Non-pigmented ciliary epithelial cell (primary cell): Measurements from ENCODE around the gene ATP9A.
"Not testable (repeated sequence)": the region's sequence is repeated elsewhere in the genome, so short reads cannot be mapped to it uniquely, and the experiment has no call there.

Experiments
- DNase-seq: peaks from one replicate; pipeline ENCODE4 v3.0.0-alpha.2; 2010; ENCODE audit warnings: low read depth

Gene ATP9A, protein sequence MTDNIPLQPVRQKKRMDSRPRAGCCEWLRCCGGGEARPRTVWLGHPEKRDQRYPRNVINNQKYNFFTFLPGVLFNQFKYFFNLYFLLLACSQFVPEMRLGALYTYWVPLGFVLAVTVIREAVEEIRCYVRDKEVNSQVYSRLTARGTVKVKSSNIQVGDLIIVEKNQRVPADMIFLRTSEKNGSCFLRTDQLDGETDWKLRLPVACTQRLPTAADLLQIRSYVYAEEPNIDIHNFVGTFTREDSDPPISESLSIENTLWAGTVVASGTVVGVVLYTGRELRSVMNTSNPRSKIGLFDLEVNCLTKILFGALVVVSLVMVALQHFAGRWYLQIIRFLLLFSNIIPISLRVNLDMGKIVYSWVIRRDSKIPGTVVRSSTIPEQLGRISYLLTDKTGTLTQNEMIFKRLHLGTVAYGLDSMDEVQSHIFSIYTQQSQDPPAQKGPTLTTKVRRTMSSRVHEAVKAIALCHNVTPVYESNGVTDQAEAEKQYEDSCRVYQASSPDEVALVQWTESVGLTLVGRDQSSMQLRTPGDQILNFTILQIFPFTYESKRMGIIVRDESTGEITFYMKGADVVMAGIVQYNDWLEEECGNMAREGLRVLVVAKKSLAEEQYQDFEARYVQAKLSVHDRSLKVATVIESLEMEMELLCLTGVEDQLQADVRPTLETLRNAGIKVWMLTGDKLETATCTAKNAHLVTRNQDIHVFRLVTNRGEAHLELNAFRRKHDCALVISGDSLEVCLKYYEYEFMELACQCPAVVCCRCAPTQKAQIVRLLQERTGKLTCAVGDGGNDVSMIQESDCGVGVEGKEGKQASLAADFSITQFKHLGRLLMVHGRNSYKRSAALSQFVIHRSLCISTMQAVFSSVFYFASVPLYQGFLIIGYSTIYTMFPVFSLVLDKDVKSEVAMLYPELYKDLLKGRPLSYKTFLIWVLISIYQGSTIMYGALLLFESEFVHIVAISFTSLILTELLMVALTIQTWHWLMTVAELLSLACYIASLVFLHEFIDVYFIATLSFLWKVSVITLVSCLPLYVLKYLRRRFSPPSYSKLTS

DNA sequence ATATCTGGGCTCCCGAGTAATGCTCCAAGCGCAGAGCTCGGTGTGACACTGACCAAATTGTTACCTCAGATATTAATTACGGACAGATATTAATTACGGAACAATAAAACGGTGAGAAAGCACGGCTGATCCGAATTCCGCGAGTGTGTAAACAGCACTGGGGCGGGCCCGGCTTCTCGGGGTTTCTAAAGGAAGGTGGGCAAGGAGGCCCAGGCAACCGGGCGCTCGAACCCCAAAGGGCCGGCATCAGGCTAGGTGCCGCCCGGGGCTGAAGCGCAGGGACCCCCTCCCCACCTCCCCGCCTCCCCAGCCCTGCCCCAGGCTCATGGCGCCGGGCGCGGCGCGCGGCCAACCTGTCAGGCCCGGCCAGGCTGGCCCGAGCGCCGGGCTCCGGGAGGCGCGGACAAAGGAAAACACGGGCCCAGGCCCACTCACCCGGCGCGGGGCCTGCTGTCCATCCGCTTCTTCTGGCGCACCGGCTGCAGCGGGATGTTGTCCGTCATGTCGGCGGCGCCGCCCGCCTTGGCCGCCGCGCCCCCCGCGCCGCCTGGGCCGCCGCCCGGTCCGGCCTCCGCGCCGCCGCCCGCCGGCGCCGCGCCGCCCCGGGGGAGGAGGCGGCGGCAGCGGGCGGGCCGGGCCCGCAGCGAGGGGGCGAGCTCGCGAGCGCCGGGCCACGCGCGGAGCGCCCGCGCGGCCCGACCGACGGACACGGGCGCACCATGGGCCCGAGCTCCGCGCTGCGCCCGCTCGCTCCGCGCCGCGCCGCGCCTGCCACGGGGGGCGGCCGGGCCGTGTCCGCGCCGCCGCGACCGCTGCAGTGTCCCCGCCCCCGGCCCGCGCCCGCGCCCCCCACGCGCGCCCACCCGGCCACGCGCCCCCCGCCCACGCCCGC lies at the start of gene ATP9A:
ATP9A (minus strand) TSS at position 524 of the 892 bp plus-strand sequence; CDS start at position 503, 21 bp downstream.
- no peak for DNase-seq

DNA sequence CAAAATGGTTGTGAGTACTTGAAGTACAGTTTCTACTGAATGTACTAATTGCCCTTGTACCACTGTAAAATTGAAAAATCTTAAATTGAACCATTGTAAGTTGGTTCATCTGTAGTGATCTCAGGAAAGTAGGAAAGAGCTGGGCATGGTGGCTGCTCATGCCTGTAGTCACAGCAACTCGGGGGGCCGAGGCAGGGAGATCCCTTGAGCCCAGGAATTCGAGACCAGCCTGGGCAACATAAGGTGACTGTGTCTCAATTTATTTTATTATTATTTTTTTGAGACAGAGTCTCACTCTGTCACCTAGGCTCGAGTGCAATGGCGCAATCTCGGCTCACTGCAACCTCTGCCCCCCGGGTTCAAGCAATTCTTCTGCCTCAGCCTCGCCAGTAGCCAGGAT lies 48.7 kb upstream of the ATP9A start:
- DNase-seq, result not testable (repeated sequence)

DNA sequence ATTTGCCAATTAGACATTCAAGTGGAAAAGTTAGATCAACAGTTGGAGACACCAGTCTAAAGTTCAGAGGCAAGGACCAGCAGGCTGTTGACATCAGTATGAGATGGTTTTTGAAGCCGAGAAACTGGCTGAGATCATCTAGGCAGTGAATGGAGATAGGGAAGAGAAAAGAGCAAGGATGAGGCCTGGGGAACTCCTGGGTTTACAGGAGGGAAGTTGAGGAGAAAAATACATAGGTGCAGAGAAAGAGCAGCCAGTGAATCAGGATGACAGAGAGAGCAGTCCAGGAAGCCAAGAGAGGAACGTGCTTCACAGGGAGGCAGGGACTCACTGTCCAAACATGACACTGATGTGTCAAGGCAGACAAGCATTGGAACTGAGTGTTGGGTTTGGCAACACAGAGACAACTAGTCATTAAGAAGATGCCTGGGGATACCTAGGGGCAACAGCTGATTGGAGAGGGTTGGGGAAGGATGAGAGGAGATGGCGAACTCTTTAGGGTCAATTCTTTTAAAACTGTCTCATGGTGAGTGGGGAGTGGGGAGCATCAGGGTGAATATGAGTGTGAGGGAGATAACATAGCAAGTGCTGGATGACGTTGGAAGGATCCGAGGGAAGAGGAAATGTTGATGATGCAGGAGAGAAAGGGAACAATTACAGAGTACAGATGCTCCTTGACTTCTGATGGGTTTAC lies 47.3 kb upstream of the ATP9A start:
- DNase-seq, result no peak

DNA sequence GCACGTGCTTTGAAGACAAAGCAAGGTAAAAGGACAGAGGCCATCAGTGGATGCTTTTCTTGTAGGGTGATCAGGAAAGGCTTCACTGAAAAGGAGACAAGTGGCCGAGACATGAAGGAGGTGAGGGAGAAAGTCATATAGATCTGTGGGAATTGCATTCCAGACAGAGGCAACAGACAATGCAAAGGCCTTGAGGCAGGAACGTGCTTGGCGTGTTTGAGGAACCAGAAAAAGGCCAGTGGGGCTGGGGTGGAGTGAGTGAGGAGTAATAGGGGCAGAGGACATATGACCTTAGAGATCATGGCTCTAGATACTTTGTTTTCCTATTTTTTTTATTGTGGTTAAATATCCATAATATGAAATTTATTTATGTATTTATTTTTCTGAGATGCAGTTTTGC lies 44.7 kb upstream of the ATP9A start:
- no peak for DNase-seq

DNA sequence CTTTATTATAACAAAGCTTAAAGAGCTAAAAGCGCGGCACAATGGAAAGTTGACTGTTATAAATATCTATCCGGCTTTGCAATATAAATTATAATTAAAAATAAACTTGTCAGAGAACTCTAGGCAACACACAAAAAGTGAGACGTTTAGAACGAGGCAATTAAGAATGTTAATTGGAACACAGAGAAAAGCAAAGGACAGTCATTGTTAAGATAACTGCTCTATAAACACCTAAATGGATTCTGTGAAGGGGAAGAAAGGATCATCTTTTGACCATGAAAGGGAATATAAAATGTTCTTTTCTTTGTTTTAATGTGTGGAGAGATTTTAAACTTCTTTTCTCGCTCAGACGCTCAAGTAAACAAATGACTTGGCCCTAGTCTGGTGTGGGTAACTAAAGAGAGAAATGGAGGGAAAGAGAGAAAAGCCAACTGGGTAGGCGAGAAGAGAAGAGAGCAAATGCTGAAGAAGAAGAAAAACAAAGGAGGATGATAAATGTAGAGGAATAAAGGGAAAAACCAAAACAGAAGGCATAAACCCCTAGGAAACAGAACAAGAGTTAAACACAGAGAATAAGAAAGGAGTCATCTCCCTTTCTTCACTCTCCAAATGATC lies 43.4 kb upstream of the ATP9A start:
- no peak for DNase-seq

DNA sequence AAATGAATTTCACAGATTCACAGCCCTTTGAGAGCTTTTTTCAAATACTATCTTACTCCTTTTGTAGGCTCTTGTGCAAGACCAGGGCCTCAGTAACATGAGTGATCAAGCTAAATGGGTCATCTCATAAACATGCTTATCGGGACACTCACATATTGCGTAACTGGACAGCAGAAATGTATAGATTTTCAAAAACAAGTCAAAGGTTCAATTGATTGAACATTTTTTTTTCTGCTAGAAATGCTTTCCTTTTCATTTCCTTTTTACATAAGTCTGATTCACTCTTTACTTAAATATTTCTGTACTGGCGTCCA lies 42.8 kb upstream of the ATP9A start:
- peak; percentile 57 for DNase-seq

DNA sequence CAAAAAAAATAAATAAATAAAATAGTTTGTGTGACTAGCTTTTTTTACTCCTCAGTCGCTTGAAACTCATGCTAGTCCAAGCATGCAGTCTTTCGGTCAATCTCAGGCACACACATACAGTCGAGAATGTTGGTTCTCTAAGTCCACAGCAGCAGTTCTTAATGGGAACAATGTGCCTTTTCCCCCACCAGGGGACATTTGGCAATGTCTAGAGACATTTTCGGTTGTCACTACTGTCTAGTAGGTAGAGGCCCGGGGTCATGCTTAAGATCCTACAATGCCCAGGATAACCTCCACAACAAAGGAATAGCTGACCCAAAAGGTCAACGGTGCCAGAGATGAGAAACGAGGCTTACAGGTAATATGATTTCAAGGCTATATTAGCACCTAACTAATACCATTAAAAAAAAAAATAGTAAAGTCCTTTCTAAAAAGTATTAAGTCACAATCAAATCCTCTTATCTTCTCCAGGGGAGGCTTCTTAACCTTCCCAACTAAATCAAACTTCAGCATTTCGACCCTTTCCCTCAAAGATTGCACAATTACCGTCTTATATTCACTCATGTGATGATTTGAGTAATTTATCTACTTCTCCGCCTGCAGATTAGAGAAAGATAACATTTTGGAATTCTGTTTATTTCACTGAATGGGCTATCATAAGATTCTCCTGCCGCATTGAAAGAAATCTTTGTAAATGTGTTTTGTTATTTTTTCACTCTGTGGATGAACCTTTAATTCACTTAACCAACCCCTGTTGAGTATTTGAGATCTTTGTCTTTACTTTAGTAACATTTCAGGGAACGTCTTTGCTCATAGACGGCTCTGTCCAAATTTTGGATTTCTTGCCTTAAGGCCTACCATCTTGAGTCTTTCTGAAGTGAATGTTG lies 42.2 kb upstream of the ATP9A start:
- DNase-seq, result no peak

DNA sequence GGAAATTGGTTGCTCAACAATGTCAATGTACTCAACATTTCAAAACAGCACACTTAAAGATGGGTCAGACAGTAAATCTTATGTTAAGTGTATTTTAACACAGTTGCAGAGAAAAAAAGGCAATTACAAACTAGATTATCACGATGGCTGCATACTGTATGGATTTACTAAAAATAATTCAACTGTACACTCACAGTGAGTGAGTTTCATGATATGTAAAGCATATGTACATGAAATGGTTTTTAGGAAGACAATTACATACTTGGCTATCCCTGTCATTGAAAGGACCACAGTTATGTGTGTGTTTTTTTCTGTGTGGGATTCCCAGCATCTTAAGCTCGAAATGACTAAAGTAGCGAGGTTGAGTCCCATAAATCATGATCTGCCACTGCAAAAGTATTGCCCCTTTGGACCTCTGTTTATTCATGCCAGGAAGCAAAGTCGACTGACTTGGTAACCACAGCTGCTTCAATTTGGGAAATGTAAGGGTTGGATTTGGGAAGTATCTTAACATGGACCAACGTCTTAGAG lies 39.6 kb upstream of the ATP9A start:
- no peak for DNase-seq

DNA sequence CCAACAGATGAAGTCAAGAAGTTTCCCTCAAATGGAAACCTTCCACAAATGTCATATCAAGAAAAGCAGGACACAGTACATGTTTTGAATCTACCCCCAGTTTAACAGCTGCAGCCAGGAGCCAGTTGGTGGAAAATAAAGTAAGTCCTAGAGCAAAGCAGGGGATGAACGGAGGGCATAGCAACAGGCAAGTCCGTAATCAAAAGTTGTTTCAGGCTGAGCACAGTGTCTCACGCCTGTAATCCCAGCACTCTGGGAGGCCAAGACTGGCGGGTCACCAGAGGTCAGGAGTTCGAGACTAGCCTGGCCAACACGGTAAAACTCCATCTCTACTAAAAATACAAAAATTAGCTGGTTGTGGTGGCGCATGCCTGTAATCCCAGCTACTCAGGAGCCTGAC lies 36.6 kb upstream of the ATP9A start:
- no peak for DNase-seq

DNA sequence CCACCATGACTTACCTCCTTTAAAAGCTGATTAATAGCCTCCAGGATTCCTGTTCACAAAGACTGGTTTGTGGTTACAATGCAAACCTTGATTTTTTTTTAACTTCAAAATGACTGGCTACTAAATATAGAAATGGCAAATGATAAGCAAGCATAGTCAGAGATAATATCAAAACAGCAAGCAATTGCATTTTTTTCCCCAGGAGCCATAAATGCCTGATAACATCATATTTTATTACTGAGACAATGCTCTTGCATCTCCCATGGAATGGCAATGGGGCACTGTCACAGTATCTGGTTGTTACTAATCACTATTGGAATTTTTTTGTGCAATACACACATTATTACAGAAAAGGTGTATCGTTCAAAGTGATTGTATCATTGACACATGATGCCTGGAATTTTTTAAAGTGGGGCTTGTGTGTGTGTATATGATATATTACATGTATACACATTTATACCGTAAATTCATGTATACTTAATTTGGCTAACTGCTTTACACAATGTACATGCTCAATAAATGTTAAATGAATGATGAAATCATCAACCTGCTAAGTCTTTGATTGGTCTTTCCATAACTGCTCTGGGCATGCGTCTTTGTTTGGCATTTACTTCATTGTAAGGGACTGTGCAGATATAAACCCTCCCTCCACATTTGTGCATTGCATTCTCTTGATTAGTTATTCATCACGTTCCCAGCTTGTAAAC lies 35.1 kb upstream of the ATP9A start:
- DNase-seq, result peak; percentile 15

DNA sequence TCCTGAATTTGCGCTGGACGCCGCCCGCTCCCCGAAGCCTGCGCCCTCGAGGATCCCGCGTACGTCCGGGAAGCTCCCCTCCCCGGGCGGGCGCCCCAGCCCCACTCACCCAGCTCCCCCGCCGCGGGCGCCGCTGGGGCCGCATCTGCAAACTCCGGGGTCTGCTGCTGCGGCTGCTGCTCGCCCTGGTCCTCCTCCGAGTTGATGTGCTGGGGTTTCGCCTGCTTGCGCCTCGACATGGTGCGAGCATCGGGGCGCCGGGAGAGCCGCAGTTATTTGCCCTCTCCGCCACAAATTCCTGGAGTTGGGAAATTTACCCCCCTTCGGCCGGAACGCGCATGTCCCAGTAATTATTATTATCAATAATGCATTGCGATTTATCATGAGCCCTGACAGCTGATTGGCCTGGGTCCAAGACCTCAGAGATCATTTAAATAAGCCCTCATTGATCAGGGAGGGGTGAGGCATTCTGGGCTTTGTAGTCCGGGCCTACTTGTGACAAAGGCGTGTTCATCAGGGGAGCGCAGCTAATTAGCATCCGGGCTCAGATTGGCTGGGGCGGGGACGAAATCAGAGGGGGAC lies 34.1 kb upstream of the ATP9A start, which contains the start of gene SALL4:
SALL4 (minus strand) TSS at position 352 of the 582 bp plus-strand sequence; CDS start at position 239, 113 bp downstream.
- no peak for DNase-seq

DNA sequence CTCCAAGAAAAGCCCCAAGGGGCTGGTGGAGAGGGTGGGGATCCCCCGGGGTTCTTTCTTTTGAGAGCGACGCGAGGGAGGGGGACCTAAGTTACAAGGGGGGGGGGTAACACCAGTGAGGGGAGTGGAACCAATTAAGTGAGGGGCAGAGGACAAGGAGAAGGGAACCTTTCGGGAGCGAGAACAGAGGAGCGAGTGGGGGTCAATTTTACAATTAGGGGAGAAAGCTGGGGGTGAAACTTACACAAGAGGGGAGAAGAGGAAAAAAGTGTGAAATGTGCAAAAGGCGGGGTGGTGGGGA lies 33.6 kb upstream of the ATP9A start:
- no peak for DNase-seq

DNA sequence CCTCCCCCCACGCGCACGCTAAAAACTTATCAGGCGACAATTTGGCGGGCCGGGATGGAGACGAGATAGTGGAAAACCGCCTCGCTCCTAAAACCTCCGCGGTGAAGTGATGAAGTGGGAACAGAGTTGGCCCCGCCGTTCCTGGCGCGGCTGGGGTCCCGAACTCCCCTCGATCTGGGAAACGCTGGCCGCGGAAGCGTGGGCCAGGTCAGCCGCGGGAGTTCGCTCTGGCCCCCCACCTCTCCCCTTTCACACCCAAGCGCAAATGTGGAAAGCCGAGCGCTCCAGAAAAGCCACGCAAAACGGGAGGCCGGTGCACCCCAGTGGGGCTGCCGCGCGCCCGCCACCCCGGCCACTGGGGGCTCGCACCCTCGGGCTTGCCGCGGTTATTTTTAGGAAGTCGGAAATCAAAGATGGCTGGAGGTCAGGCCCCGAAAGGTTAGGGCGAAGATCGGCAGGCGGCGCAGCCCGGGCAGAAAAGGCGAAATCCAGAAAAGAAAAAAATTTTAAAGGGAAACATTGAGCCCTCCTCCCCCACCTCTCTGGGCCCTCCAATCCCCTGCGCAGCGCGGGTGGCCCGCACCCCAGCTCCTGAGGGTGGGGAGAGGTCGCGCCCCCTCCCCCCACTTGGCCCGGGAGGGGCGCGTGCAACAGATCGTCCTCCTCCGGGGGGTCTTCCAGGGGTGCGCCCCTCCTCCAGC lies 33.1 kb upstream of the ATP9A start:
- DNase-seq, result no peak

DNA sequence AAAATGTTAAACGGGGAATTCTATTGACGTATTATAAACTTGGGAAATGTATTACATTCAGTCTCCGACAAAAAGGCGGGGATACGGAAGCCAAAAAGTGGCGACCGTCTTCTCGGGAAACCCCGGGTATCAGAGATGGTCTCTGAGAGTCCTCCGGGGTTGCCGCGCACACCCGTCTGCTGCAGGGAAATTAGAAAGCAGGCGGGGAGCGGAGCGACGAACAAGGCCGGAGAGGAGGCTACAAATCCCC lies 32.6 kb upstream of the ATP9A start:
- no peak for DNase-seq

DNA sequence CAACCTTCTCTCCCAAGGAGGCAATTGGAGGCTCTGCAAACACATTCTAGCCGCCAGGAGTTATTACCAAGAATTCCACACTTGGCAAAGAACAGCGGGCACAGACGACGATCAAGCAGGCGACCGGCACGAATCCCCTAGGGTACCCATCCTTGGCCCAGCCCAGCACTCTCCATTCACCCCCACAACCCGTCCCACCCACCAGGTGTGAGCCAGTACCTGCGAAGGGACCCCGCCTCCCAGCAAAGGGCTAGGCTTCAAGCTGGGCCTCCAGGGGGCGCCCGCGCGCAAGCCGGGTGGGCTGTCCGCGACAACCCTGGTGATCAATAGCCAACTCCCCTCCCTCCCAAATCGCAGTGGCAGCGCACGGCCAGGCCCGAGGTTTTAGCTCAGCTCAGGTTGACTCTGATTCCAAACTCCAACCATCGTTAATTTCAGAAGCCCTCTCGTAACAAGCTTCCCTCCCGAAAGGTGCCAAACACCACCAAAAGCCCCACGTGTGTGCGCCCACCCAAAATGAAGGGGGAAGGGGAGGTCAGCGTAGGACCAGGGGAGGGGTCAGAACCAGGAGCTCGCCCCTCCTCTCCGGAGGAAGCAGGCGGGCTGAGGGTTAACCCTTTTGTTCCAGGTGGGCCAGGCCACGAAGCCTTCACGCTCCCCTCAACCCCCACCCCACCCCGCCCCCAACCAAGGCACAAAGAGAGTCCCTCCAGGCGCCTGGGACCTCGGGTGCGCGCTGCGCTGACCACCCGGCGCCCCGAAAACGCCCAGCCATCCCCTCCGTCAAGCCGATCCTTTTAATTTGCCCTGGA lies 32.1 kb upstream of the ATP9A start:
- no peak for DNase-seq

DNA sequence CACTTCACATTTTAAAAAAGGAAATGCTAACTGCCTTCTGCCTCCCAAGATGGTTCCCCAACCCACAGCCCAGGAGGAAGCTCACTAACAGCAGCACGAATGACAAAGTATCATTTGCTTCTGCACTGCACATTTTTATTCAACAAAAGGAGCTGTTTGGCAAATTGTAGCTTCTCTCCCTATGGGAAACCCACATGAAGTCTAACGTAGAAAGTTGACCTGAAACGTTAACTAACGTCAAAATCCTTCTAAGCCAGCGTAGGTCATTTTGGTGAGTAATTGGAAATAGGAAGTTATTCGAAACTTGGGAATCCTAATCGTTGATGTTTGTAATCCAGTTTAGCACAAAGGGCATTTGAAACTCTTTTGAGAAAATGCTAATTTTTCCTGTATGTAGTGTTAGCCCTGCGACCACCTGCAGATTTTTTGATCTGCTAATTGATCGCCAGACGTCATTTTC lies 31.2 kb upstream of the ATP9A start:
- no peak for DNase-seq

DNA sequence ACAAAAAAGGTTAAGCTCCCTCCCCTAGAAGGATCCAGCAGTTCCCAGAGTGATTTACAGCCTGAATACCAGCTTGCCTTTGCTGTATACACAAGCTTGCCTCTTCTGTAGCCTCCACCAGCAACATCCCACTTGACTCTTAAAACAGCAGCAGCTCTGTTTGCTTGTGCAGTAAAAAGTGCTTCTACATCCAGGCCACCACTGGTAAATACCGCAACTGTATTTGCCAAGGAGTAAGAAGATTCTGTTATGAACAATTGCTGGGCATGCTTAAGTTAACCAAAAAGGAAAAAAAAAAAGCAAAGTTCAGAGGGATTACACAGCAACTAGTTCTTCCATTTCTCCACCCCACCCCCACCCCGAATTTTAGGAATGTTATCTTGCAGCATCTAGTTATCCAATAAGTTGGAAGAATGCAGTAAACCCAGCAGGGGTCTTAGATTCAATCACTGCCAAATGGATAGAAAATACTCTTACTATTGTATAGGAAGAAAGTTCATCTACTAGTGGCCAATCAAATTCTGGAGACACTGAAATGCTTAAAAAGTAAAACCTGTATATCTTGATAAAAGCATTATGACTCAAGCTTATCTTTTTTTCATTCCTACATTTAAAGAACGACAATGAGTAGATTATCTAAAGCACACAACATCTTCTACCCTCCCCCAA lies 29.3 kb upstream of the ATP9A start:
- DNase-seq, result no peak
